Neuron (in vitro differentiated cells): ENCODE measurements around the gene MAST1.
"Not testable (repeated sequence)": the region's sequence is repeated elsewhere in the genome, so short reads cannot be mapped to it uniquely, and the experiment has no call there.

ENCODE experiments used
- H2AFZ ChIP-seq: one replicate; pipeline ENCODE4 v1.6.1; 2013; ENCODE audit warnings: low read depth, mild to moderate bottlenecking, inconsistent platforms, low read length, moderate library complexity
- H3K27me3 ChIP-seq: one replicate; pipeline ENCODE4 v1.6.1; 2013; ENCODE audit warnings: low read length; ENCODE audit not compliant: insufficient read depth
- H3K36me3 ChIP-seq: one replicate; pipeline ENCODE4 v1.6.1; 2013; ENCODE audit warnings: low read length; ENCODE audit not compliant: insufficient read depth
- H3K4me1 ChIP-seq: one replicate; pipeline ENCODE4 v1.6.1; 2013; ENCODE audit warnings: low read length; ENCODE audit not compliant: insufficient read depth
- H3K4me3 ChIP-seq: 2 replicates; pipeline ENCODE4 v1.5.1; 2013; ENCODE audit warnings: mild to moderate bottlenecking, low read length, moderate library complexity
- H3K9me3 ChIP-seq: one replicate; pipeline ENCODE4 v1.6.1; 2013; ENCODE audit warnings: low read length

MAST1 gene

GRCh38 chr19:12890787-12891552, 52.7 kb downstream of the MAST1 start, which contains the start of gene GCDH:
GCDH (plus strand) TSS chr19:12891160; CDS start chr19:12891305, 145 bp downstream.
- H3K4me1 ChIP-seq: peaks cover 8% of the 10 kb centered on the region

GRCh38 chr19:12891553-12892021, 53.3 kb downstream of the MAST1 start:
- peak overlapping the region; percentile 43 for H2AFZ ChIP-seq
- H3K36me3 ChIP-seq: peaks cover 22% of the 10 kb centered on the region
- H3K27me3 ChIP-seq: peaks cover 17% of the 10 kb centered on the region
- peaks cover 8% of the 10 kb centered on the region for H3K4me1 ChIP-seq
- no peaks in the 10 kb centered on the region for H3K9me3 ChIP-seq
- H3K4me3 ChIP-seq: peak overlapping the region; percentile 64

More at GRCh38 chr19:12890787-12891552, 52.7 kb downstream of the MAST1 start, which contains the start of gene GCDH:
- peaks cover 23% of the 10 kb centered on the region for H3K27me3 ChIP-seq
- no peaks in the 10 kb centered on the region for H3K9me3 ChIP-seq
- H3K4me3 ChIP-seq: peak within 1 kb of the TSS; percentile 64
- H3K36me3 ChIP-seq: peaks cover 16% of the 10 kb centered on the region
- peak within 1 kb of the TSS; percentile 43 for H2AFZ ChIP-seq

- no peak overlapping the region for H3K4me3 ChIP-seq
- H3K36me3 ChIP-seq: peaks cover 36% of the 10 kb centered on the region
- H3K4me1 ChIP-seq: peaks cover 8% of the 10 kb centered on the region
- no peak overlapping the region for H2AFZ ChIP-seq
- H3K9me3 ChIP-seq: no peaks in the 10 kb centered on the region
- H3K27me3 ChIP-seq: peaks cover 2% of the 10 kb centered on the region
Observed at GRCh38 chr19:12893582-12893981, 55.3 kb downstream of the MAST1 start.

- H2AFZ ChIP-seq: no peak overlapping the region
- H3K36me3 ChIP-seq: peaks cover 42% of the 10 kb centered on the region
- H3K9me3 ChIP-seq: no peaks in the 10 kb centered on the region
- no peaks in the 10 kb centered on the region for H3K27me3 ChIP-seq
- no peak overlapping the region for H3K4me3 ChIP-seq
- H3K4me1 ChIP-seq: peaks cover 6% of the 10 kb centered on the region
Observed at GRCh38 chr19:12896460-12896859, 58.1 kb downstream of the MAST1 start.

- Histone ChIP-seq H3K27me3 (no peaks in the 10 kb centered on the region), H3K36me3 (peaks cover 29% of the 10 kb centered on the region), H3K9me3 (no peaks in the 10 kb centered on the region), H3K4me1 (no peaks in the 10 kb centered on the region), H3K4me3 (no peak overlapping the region), H2AFZ (no peak overlapping the region)
Observed at GRCh38 chr19:12899891-12900518, 61.7 kb downstream of the MAST1 start.

GRCh38 chr19:12907166-12907565, 68.9 kb downstream of the MAST1 start:
- H2AFZ ChIP-seq: no peak overlapping the region
- no peaks in the 10 kb centered on the region for H3K9me3 ChIP-seq
- H3K27me3 ChIP-seq: no peaks in the 10 kb centered on the region
- H3K4me3 ChIP-seq: no peak overlapping the region
- H3K36me3 ChIP-seq: no peaks in the 10 kb centered on the region
- peaks cover 9% of the 10 kb centered on the region for H3K4me1 ChIP-seq

- Histone ChIP-seq H2AFZ (no peak overlapping the region), H3K4me3 (no peak overlapping the region), H3K9me3 (no peaks in the 10 kb centered on the region), H3K4me1 (peaks cover 26% of the 10 kb centered on the region), H3K36me3 (peaks cover 3% of the 10 kb centered on the region), H3K27me3 (no peaks in the 10 kb centered on the region)
Observed at GRCh38 chr19:12912571-12912970, 74.3 kb downstream of the MAST1 start.

- Histone ChIP-seq H2AFZ (no peak overlapping the region), H3K9me3 (no peaks in the 10 kb centered on the region), H3K4me3 (no peak overlapping the region), H3K27me3 (no peaks in the 10 kb centered on the region), H3K36me3 (peaks cover 3% of the 10 kb centered on the region), H3K4me1 (peaks cover 26% of the 10 kb centered on the region)
Observed at GRCh38 chr19:12913011-12913561, 74.8 kb downstream of the MAST1 start.

GRCh38 chr19:12913851-12914690, 75.8 kb downstream of the MAST1 start:
- Histone ChIP-seq H3K27me3 (no peaks in the 10 kb centered on the region), H3K4me3 (no peak overlapping the region), H3K36me3 (peaks cover 3% of the 10 kb centered on the region), H2AFZ (no peak overlapping the region), H3K4me1 (peaks cover 20% of the 10 kb centered on the region), H3K9me3 (no peaks in the 10 kb centered on the region)

- H2AFZ ChIP-seq, H3K4me3 ChIP-seq, H3K9me3 ChIP-seq, H3K36me3 ChIP-seq, H3K27me3 ChIP-seq: not testable (repeated sequence)
- peaks cover 18% of the 10 kb centered on the region for H3K4me1 ChIP-seq
Observed at GRCh38 chr19:12915860-12916259, 77.5 kb downstream of the MAST1 start.

GRCh38 chr19:12918253-12918652, 79.9 kb downstream of the MAST1 start:
- H2AFZ ChIP-seq: no peak overlapping the region
- H3K4me1 ChIP-seq: peaks cover 6% of the 10 kb centered on the region
- H3K9me3 ChIP-seq: no peaks in the 10 kb centered on the region
- peaks cover 15% of the 10 kb centered on the region for H3K36me3 ChIP-seq
- no peak overlapping the region for H3K4me3 ChIP-seq
- H3K27me3 ChIP-seq: no peaks in the 10 kb centered on the region

GRCh38 chr19:12921047-12921446, 82.7 kb downstream of the MAST1 start:
- no peaks in the 10 kb centered on the region for H3K9me3 ChIP-seq
- no peak overlapping the region for H2AFZ ChIP-seq
- H3K4me3 ChIP-seq: no peak overlapping the region
- H3K4me1 ChIP-seq: no peaks in the 10 kb centered on the region
- H3K36me3 ChIP-seq: peaks cover 35% of the 10 kb centered on the region
- no peaks in the 10 kb centered on the region for H3K27me3 ChIP-seq
